HEK293 (cell line): ENCODE results near the gene SCFD2.

ENCODE experiments used
- CTCF ChIA-PET: fragments of 350-600 bp; formaldehyde crosslinking; extraction: SDS; loops from one replicate; lab custom pipeline; 2021; ENCODE audit warnings: antibody characterized with exemption; lab: Yijun Ruan, JAX
- POLR2A ChIA-PET: fragments of 300-600 bp; formaldehyde crosslinking; extraction: SDS; loops from one replicate; lab custom pipeline; 2020; ENCODE audit warnings: antibody characterized with exemption, inconsistent platforms; lab: Yijun Ruan, JAX
- H3K27ac ChIP-seq: fragments of 200-500 bp; sonication (Bioruptor generic); 2 replicates; pipeline ENCODE4 v1.5.1; 2014; ENCODE audit warnings: low read depth, low read length, control low read depth, inconsistent platforms; ENCODE audit errors: extremely low read depth
- H3K36me3 ChIP-seq, 2 experiments: fragments of 200-500 bp in 1 of 2; sonication (Bioruptor generic) in 1 of 2; 1 replicate in 1 of 2; 2 replicates in 1 of 2; pipeline ENCODE4 v1.5.1; 2014 to 2017; ENCODE audit warnings: inconsistent platforms in 2 of 2, low read length in 2 of 2; ENCODE audit not compliant: control insufficient read depth in 2 of 2, insufficient read depth in 1 of 2
- H3K4me1 ChIP-seq: fragments of 200-500 bp; sonication (Bioruptor generic); 2 replicates; pipeline ENCODE4 v1.5.1; 2014; ENCODE audit warnings: mild to moderate bottlenecking, low read length, inconsistent platforms; ENCODE audit not compliant: control insufficient read depth, insufficient read depth
- H3K4me3 ChIP-seq: 2 replicates; pipeline ENCODE4 v1.5.1; 2011; ENCODE audit warnings: low read depth, mild to moderate bottlenecking, control low read depth, low read length, moderate library complexity
- H3K9me3 ChIP-seq: fragments of 200-500 bp; sonication (Bioruptor generic); 2 replicates; pipeline ENCODE4 v1.5.1; 2014; ENCODE audit warnings: low read depth, low read length, inconsistent platforms; ENCODE audit not compliant: control insufficient read depth, insufficient read depth
- GLI2 ChIP-seq: fragments of 450-650 bp; formaldehyde crosslinking; IDR thresholded peaks from 2 replicates; pipeline ENCODE4; 2017; ENCODE audit warnings: missing biosample characterization, missing genetic modification characterization, low read depth, borderline replicate concordance
- GLIS1 ChIP-seq: fragments of 450-650 bp; formaldehyde crosslinking; IDR thresholded peaks from 2 replicates; pipeline ENCODE4 v1.5.1; 2016; ENCODE audit warnings: missing biosample characterization, missing genetic modification characterization
- GLIS2 ChIP-seq: fragments of 450-650 bp; formaldehyde crosslinking; IDR thresholded peaks from 2 replicates; pipeline ENCODE4 v1.5.1; 2016; ENCODE audit warnings: missing biosample characterization, missing genetic modification characterization
- OVOL3 ChIP-seq: fragments of 450-650 bp; formaldehyde crosslinking; IDR thresholded peaks from 2 replicates; pipeline ENCODE4 v1.5.1; 2016; ENCODE audit warnings: missing biosample characterization, missing genetic modification characterization
- ZBTB1 ChIP-seq: fragments of 450-650 bp; formaldehyde crosslinking; IDR thresholded peaks from 2 replicates; pipeline ENCODE4 v1.5.1; 2016; ENCODE audit warnings: missing biosample characterization, missing genetic modification characterization
- ZEB2 ChIP-seq: fragments of 450-650 bp; formaldehyde crosslinking; IDR thresholded peaks from 2 replicates; pipeline ENCODE4 v1.5.1; 2016; ENCODE audit warnings: missing biosample characterization, missing genetic modification characterization
- ZNF138 ChIP-seq: fragments of 450-650 bp; formaldehyde crosslinking; IDR thresholded peaks from 2 replicates; pipeline ENCODE4 v1.5.1; 2016; ENCODE audit warnings: missing biosample characterization, missing genetic modification characterization, borderline replicate concordance
- ZNF341 ChIP-seq: fragments of 450-650 bp; formaldehyde crosslinking; IDR thresholded peaks from 2 replicates; pipeline ENCODE4; 2016; ENCODE audit warnings: low read depth, missing biosample characterization, missing genetic modification characterization
- ZNF530 ChIP-seq: fragments of 450-650 bp; formaldehyde crosslinking; IDR thresholded peaks from 2 replicates; pipeline ENCODE4 v1.5.1; 2016; ENCODE audit warnings: low read depth, missing biosample characterization, missing genetic modification characterization
- ZNF610 ChIP-seq: fragments of 450-650 bp; formaldehyde crosslinking; IDR thresholded peaks from 2 replicates; pipeline ENCODE4 v1.5.1; 2016; ENCODE audit warnings: missing biosample characterization, missing genetic modification characterization, borderline replicate concordance
- ZNF664 ChIP-seq: fragments of 450-650 bp; formaldehyde crosslinking; IDR thresholded peaks from 2 replicates; pipeline ENCODE4 v1.5.1; 2016; ENCODE audit warnings: missing biosample characterization, missing genetic modification characterization
- ZNF701 ChIP-seq: fragments of 450-650 bp; formaldehyde crosslinking; IDR thresholded peaks from 2 replicates; pipeline ENCODE4 v1.5.1; 2016; ENCODE audit warnings: missing biosample characterization, missing genetic modification characterization
- ZNF777 ChIP-seq: fragments of 450-650 bp; formaldehyde crosslinking; IDR thresholded peaks from 2 replicates; pipeline ENCODE4 v1.5.1; 2017; ENCODE audit warnings: missing biosample characterization, missing genetic modification characterization, borderline replicate concordance
- TF ChIP-seq, protein P1 (sequence below): fragments of 450-650 bp; formaldehyde crosslinking; IDR thresholded peaks from 2 replicates; pipeline ENCODE4 v1.5.1; 2017; ENCODE audit warnings: missing biosample characterization, missing genetic modification characterization
- TF ChIP-seq, protein P2 (sequence below): fragments of 450-650 bp; formaldehyde crosslinking; IDR thresholded peaks from 2 replicates; pipeline ENCODE4 v1.5.1; 2016; ENCODE audit warnings: missing biosample characterization, missing genetic modification characterization
- TF ChIP-seq, protein P3 (sequence below): fragments of 450-650 bp; IDR thresholded peaks from 2 replicates; pipeline ENCODE4 v1.5.1; 2018; ENCODE audit warnings: missing biosample characterization, mild to moderate bottlenecking, missing genetic modification characterization
- TF ChIP-seq, protein P4 (sequence below): fragments of 450-650 bp; formaldehyde crosslinking; IDR thresholded peaks from 2 replicates; pipeline ENCODE4 v1.5.0; 2017; ENCODE audit warnings: missing biosample characterization, missing genetic modification characterization, borderline replicate concordance

Gene SCFD2

DNA sequence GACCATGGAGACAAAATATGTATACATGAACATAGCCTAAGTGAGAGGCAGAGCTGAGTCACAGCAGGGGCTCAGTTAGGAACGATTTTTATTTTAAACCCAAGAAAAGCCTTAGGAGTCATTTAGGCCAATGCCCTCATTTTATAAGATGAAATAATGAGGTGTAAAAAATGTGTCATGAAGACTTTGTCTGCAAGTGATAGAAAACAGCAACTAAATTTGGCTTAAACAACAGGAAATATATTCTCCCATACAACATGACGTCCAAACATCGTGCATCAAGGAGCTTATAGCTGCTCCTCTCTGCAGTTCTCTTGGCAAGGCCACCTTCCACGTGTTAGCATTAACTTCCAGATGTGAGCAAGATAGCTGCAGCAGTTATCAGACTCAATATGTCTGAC lies 16.8 kb downstream of the SCFD2 start:
- Histone ChIP-seq H3K9me3 (no peaks in the 10 kb centered on the region), H3K27ac (no peak overlapping the region), H3K4me1 (no peaks in the 10 kb centered on the region), H3K36me3 (peaks cover 0 to 13% of the 10 kb centered on the region in 2 experiments; a peak in 1 of 3 replicates), H3K4me3 (no peak overlapping the region)
- ChIA-PET POLR2A (no interaction called here), CTCF (interaction anchor here (0.9 kb wide), 1 partner anchor 9 kb away, joined by 3 read pairs; no protein-coding TSS in a partner anchor)
- TF ChIP-seq ZEB2 (tag by site-specific recombination) (no peak), GLIS2 (tag by site-specific recombination) (no peak), ZNF664 (no peak), ZNF610 (tag by site-specific recombination) (no peak), ZNF701 (tag by site-specific recombination) (no peak), ZNF138 (tag by site-specific recombination) (no peak)
- TF ChIP-seq, protein P1, sequence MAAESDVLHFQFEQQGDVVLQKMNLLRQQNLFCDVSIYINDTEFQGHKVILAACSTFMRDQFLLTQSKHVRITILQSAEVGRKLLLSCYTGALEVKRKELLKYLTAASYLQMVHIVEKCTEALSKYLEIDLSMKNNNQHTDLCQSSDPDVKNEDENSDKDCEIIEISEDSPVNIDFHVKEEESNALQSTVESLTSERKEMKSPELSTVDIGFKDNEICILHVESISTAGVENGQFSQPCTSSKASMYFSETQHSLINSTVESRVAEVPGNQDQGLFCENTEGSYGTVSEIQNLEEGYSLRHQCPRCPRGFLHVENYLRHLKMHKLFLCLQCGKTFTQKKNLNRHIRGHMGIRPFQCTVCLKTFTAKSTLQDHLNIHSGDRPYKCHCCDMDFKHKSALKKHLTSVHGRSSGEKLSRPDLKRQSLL (tag by site-specific recombination): no peak

DNA sequence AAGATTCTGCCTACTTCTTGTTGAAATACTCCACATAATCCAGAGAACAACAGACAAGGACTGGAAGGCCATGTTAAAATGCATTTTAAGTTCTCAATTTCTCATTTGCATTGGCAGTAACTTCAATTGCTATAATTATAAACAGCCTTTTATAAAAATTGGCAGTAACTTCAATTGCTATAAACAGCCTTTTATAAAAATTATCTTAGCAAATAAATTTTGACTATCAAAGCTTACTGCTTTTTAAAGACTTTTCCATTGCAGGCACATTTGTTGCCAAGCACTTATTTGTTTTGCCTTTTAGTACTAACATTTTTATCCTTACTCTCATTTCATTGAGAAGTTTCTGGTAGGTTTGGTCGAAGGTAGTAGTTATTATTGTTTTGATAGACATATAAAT lies 17.8 kb downstream of the SCFD2 start:
- POLR2A ChIA-PET: no interaction called here
- no peak overlapping the region for H3K27ac ChIP-seq
- CTCF ChIA-PET: interaction anchor here (0.9 kb wide), 1 partner anchor 8 kb away, joined by 3 read pairs; no protein-coding TSS in a partner anchor
- TF ChIP-seq GLI2 (tag by site-specific recombination): no peak
- no peak for TF ChIP-seq ZBTB1
- no peak for TF ChIP-seq ZNF341
- TF ChIP-seq ZNF777: no peak
- TF ChIP-seq ZNF530 (tag by site-specific recombination): no peak
- no peak for TF ChIP-seq GLIS1 (tag by site-specific recombination)
- TF ChIP-seq, protein P2, sequence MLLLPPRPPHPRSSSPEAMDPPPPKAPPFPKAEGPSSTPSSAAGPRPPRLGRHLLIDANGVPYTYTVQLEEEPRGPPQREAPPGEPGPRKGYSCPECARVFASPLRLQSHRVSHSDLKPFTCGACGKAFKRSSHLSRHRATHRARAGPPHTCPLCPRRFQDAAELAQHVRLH (tag by site-specific recombination): no peak
- TF ChIP-seq, protein P3, sequence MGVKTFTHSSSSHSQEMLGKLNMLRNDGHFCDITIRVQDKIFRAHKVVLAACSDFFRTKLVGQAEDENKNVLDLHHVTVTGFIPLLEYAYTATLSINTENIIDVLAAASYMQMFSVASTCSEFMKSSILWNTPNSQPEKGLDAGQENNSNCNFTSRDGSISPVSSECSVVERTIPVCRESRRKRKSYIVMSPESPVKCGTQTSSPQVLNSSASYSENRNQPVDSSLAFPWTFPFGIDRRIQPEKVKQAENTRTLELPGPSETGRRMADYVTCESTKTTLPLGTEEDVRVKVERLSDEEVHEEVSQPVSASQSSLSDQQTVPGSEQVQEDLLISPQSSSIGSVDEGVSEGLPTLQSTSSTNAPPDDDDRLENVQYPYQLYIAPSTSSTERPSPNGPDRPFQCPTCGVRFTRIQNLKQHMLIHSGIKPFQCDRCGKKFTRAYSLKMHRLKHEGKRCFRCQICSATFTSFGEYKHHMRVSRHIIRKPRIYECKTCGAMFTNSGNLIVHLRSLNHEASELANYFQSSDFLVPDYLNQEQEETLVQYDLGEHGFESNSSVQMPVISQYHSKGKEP (tag by site-specific recombination): no peak
- TF ChIP-seq, protein P4, sequence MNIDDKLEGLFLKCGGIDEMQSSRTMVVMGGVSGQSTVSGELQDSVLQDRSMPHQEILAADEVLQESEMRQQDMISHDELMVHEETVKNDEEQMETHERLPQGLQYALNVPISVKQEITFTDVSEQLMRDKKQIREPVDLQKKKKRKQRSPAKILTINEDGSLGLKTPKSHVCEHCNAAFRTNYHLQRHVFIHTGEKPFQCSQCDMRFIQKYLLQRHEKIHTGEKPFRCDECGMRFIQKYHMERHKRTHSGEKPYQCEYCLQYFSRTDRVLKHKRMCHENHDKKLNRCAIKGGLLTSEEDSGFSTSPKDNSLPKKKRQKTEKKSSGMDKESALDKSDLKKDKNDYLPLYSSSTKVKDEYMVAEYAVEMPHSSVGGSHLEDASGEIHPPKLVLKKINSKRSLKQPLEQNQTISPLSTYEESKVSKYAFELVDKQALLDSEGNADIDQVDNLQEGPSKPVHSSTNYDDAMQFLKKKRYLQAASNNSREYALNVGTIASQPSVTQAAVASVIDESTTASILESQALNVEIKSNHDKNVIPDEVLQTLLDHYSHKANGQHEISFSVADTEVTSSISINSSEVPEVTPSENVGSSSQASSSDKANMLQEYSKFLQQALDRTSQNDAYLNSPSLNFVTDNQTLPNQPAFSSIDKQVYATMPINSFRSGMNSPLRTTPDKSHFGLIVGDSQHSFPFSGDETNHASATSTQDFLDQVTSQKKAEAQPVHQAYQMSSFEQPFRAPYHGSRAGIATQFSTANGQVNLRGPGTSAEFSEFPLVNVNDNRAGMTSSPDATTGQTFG: no peak
- TF ChIP-seq OVOL3 (tag by site-specific recombination): no peak
- H3K9me3 ChIP-seq: no peaks in the 10 kb centered on the region
- H3K36me3 ChIP-seq: peaks cover 0 to 13% of the 10 kb centered on the region in 2 experiments; a peak in 1 of 3 replicates
- H3K4me3 ChIP-seq: no peak overlapping the region
- no peaks in the 10 kb centered on the region for H3K4me1 ChIP-seq
